ENCODE results near the gene KCNK1. TPM values are rescaled to one million over a fixed set of nuclear protein-coding genes. Genes with fewer than 3 reads are reported as not detected.

Gene KCNK1
- total RNA-seq (2016; rRNA removed; fragmentation: Illumina TruSeq; extraction: Trizol): not detected in 2 replicates
- total RNA-seq (2016; cell fraction: cytosol; rRNA removed; fragmentation: Illumina TruSeq; extraction: Trizol; ENCODE audit: low read depth): not detected in 2 replicates
- not detected in 2 replicates for total RNA-seq (2016; cell fraction: insoluble cytoplasmic fraction; rRNA removed; fragmentation: Illumina TruSeq; extraction: Trizol)
- not detected in 2 replicates for total RNA-seq (2016; cell fraction: membrane; rRNA removed; fragmentation: Illumina TruSeq; extraction: Trizol)
- not detected in 2 replicates for total RNA-seq (2016; cell fraction: nucleus; rRNA removed; fragmentation: Illumina TruSeq; extraction: Trizol)
- not detected in 2 replicates for polyA plus RNA-seq (2011; rRNA removed)
- polyA plus RNA-seq (2011; cell fraction: cytosol; rRNA removed): not detected in 2 replicates
- polyA plus RNA-seq (2011; cell fraction: nucleus; rRNA removed): not detected in 2 replicates
- not detected in 2 replicates for polyA plus RNA-seq (2012)
- polyA plus RNA-seq (2016; cell fraction: cytosol; fragmentation: Illumina TruSeq; extraction: Trizol; ENCODE audit: low read depth): not detected in 2 replicates
- not detected in 2 replicates for polyA plus RNA-seq (2016; cell fraction: insoluble cytoplasmic fraction; fragmentation: Illumina TruSeq; extraction: Trizol; ENCODE audit: low read depth)
- not detected in 2 replicates for polyA plus RNA-seq (2016; cell fraction: membrane; fragmentation: Illumina TruSeq; extraction: Trizol; ENCODE audit: low read depth)
- not detected in 2 replicates for polyA plus RNA-seq (2016; cell fraction: nucleus; fragmentation: Illumina TruSeq; extraction: Trizol; ENCODE audit: insufficient read depth, low read depth)
- 96.2 TPM in 1 of 2 replicates, not detected in the other for polyA minus RNA-seq (2011; rRNA and poly(A)+ RNA removed; ENCODE audit: low replicate concordance)
- 0.44 TPM in 1 of 2 replicates, not detected in the other for polyA minus RNA-seq (2011; cell fraction: cytosol; rRNA and poly(A)+ RNA removed)
- not detected in 2 replicates for polyA minus RNA-seq (2011; cell fraction: nucleus; rRNA and poly(A)+ RNA removed)
- percentile 14 among the genes with signal in this experiment for Bru-seq, nascent RNA
- BruChase-seq, experiment 1, labeled RNA remaining after a 6-hour chase: percentile 15 among the genes with signal in this experiment
- BruChase-seq, experiment 2, labeled RNA remaining after a 2-hour chase: percentile 17 among the genes with signal in this experiment
- long read RNA-seq, experiment 1: 0 reads
- long read RNA-seq, experiment 2: 0 reads

GRCh38 chr1:233613252-233614172, at the start of gene KCNK1:
KCNK1 (plus strand) TSS chr1:233614106; CDS start chr1:233614172, 66 bp downstream.
- 38% methylated on average over 30 of the region's 70 CpGs for WGBS (ENCODE audit: low lambda C conversion rate)
- ATAC-seq (no peak), DNase-seq (ENCODE audit: low spot score) (no peak), FAIRE-seq (no peak)
- Histone ChIP-seq H2AFZ (ENCODE audit: low read length) (no peak within 1 kb of the TSS), H3K27ac (ENCODE audit: extremely low read length, insufficient read depth, low read length) (no peak within 1 kb of the TSS), H3K27me3 (ENCODE audit: control insufficient read depth in 1 of 2, insufficient read depth in 2 of 2, low read length in 2 of 2) (peaks cover 0 to 18% of the 10 kb centered on the region in 2 experiments; a peak in 3 of 5 replicates), H3K4me2 (ENCODE audit: low read depth, low read length) (no peak within 1 kb of the TSS), H3K4me1 (ENCODE audit: insufficient read depth, low read length) (no peaks in the 10 kb centered on the region), H4K20me1 (ENCODE audit: insufficient read depth, low read length) (no peaks in the 10 kb centered on the region), H3K9ac (ENCODE audit: insufficient read depth, low read depth, low read length) (no peak within 1 kb of the TSS), H3K4me3 (replicated peaks in 1 of 3; ENCODE audit: insufficient read depth in 1 of 3, low read depth in 2 of 3, low read length in 3 of 3) (no peak within 1 kb of the TSS), H3K36me3 (replicated peaks in 1 of 2; ENCODE audit: control insufficient read depth in 1 of 2, insufficient read depth in 2 of 2, low read length in 2 of 2) (no peaks in the 10 kb centered on the region), H3K79me2 (ENCODE audit: insufficient read depth, low read length) (no peaks in the 10 kb centered on the region), H3K9me3 (ENCODE audit: low read length) (no peaks in the 10 kb centered on the region)
- intact Hi-C loops (cut with micrococcal nuclease; ENCODE audit: unreplicated experiment) (no loop called here), in situ Hi-C loops (cut with HindIII; ENCODE audit: extremely low pct_ligation_motif_present, low pct_unique_long_range_greater_than_20kb) (no loop called here)
- BruUV-seq (replicated peaks): no TSS peak
- POLR2A ChIA-PET: no interaction called here
- CTCF ChIA-PET (ENCODE audit: low intra/inter-chr PET ratio, low total read pairs): no interaction called here
- TF ChIP-seq SUZ12 (IDR thresholded peaks at IDR 0.05; ENCODE audit: low read depth, low read length) (no peak), TBX2 (CRISPR knock-in tag; IDR thresholded peaks at IDR 0.05; ENCODE audit: borderline replicate concordance) (no peak), ZNF33A (CRISPR knock-in tag; IDR thresholded peaks at IDR 0.05; ENCODE audit: borderline replicate concordance) (no peak), FOXK2 (IDR thresholded peaks at IDR 0.05) (no peak), ZNF224 (CRISPR knock-in tag; IDR thresholded peaks at IDR 0.05) (no peak), AHDC1 (CRISPR knock-in tag; IDR thresholded peaks at IDR 0.05; ENCODE audit: borderline replicate concordance) (no peak), ZNF619 (CRISPR knock-in tag; IDR thresholded peaks at IDR 0.05) (no peak), MTA3 (CRISPR knock-in tag; IDR thresholded peaks at IDR 0.05) (no peak), ZNF446 (CRISPR knock-in tag; IDR thresholded peaks at IDR 0.05) (no peak), UBTF (CRISPR knock-in tag; IDR thresholded peaks at IDR 0.05) (no peak), FOXA1 (IDR thresholded peaks at IDR 0.05) (no peak), FOXA1 (CRISPR knock-in tag; IDR thresholded peaks at IDR 0.05) (no peak)
